Muscle of leg (tissue), 11 donors: ENCODE data around the gene HOXC11. TPM values are rescaled to one million over a fixed set of nuclear protein-coding genes. Genes with fewer than 3 reads are reported as not detected.

Source experiments
- DNase-seq: peaks from one replicate; pipeline ENCODE4 v3.0.0; 2013
- H3K27ac ChIP-seq: one replicate; pipeline ENCODE4 v1.5.1; 2013; ENCODE audit warnings: mild to moderate bottlenecking, low read length, control low read depth
- H3K27me3 ChIP-seq: one replicate; pipeline ENCODE4 v1.6.1; 2013; ENCODE audit warnings: low read length; ENCODE audit not compliant: control insufficient read depth, insufficient read depth
- H3K36me3 ChIP-seq: one replicate; pipeline ENCODE4 v1.6.1; 2013; ENCODE audit warnings: low read length; ENCODE audit not compliant: control insufficient read depth, insufficient read depth
- H3K4me1 ChIP-seq: one replicate; pipeline ENCODE4 v1.6.1; 2013; ENCODE audit warnings: low read length; ENCODE audit not compliant: control insufficient read depth, insufficient read depth
- H3K4me3 ChIP-seq: one replicate; pipeline ENCODE4 v1.5.1; 2013; ENCODE audit warnings: low read length, control low read depth
- H3K9me3 ChIP-seq: replicated peaks from 2 replicates; pipeline ENCODE4 v1.6.1; 2013; ENCODE audit warnings: low read depth, low read length; ENCODE audit not compliant: control insufficient read depth
- WGBS: methylation state at CpG from one replicate; pipeline ENCODE4 v1.1.5; 2013; ENCODE audit warnings: missing lambda C conversion rate; ENCODE audit not compliant: insufficient coverage; 5-methylcytosine and 5-hydroxymethylcytosine counted together
- polyA plus RNA-seq, 8 donors: library from polyadenylated mRNA; unstranded; fragments of 120-200 nt; gene quantifications; one replicate each; pipeline versions ENCODE4 v1.2.1 to v1.2.3, GENCODE V29; 2013; ENCODE audit warnings: inconsistent platforms in 1 of 8, low replicate concordance in 1 of 8; ENCODE audit not compliant: insufficient read length in 8 of 8, insufficient read depth in 1 of 8
- total RNA-seq: library from RNA; stranded (reverse); fragments of 120-200 nt; gene quantifications from one replicate; pipeline ENCODE4 v1.2.4, GENCODE V29; 2013

HOXC11 gene
- total and polyA plus RNA-seq, 9 donors: 2.9 to 9.3 (median 7.4) TPM

DNA sequence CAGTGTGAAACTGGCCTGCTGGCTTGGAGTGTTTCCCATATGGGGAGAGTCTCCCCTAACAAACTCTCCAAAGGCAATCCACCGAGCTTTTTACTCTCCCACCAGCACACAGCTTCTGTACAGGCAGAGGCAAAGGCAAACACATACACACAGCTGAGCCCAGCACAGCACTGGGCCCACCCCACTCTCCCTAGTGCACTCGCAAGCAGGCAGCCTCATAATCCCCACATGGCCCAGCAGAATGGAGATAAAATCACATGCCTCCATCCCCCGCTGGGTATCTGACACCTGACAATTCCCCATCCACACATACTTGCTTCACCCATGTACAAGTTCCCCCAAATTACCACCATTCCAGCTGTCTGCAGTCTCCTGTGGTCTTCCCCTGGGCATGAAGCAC is 14.8 kb upstream of the HOXC11 start:
- 52% methylated on average over 3 of the region's 3 CpGs for WGBS
- Histone ChIP-seq H3K4me3 (no peak overlapping the region), H3K36me3 (peaks cover 2% of the 10 kb centered on the region), H3K4me1 (peaks cover 32% of the 10 kb centered on the region), H3K9me3 (no peaks in the 10 kb centered on the region), H3K27me3 (peaks cover 92% of the 10 kb centered on the region), H3K27ac (no peak overlapping the region)
- no peak for DNase-seq

- Histone ChIP-seq H3K27ac (no peak overlapping the region), H3K9me3 (no peaks in the 10 kb centered on the region), H3K36me3 (peaks cover 2% of the 10 kb centered on the region), H3K4me3 (no peak overlapping the region), H3K27me3 (peaks cover 89% of the 10 kb centered on the region), H3K4me1 (peaks cover 32% of the 10 kb centered on the region)
- DNase-seq: no peak
- 83% methylated on average over 3 of the region's 4 CpGs for WGBS
These were observed 13.6 kb upstream of the HOXC11 start for GRCh38 chr12:53959314-53959713.

- H3K36me3 ChIP-seq: peaks cover 2% of the 10 kb centered on the region
- peaks cover 89% of the 10 kb centered on the region for H3K27me3 ChIP-seq
- no peaks in the 10 kb centered on the region for H3K9me3 ChIP-seq
- 31% methylated on average over 32 of the region's 39 CpGs for WGBS
- peaks cover 31% of the 10 kb centered on the region for H3K4me1 ChIP-seq
- H3K4me3 ChIP-seq: peak overlapping the region; percentile 15
- DNase-seq: peak; percentile 32
- no peak overlapping the region for H3K27ac ChIP-seq
These were observed 12.5 kb upstream of the HOXC11 start for GRCh38 chr12:53960187-53961024.

- peaks cover 88% of the 10 kb centered on the region for H3K27me3 ChIP-seq
- H3K4me1 ChIP-seq: peaks cover 31% of the 10 kb centered on the region
- H3K27ac ChIP-seq: no peak overlapping the region
- no peaks in the 10 kb centered on the region for H3K9me3 ChIP-seq
- peak; percentile 48 for DNase-seq
- H3K4me3 ChIP-seq: peak overlapping the region; percentile 15
- H3K36me3 ChIP-seq: peaks cover 2% of the 10 kb centered on the region
- WGBS: 12% methylated on average over 69 of the region's 72 CpGs
These were observed 11.7 kb upstream of the HOXC11 start for GRCh38 chr12:53961025-53961761.

GRCh38 chr12:53963005-53963404 is 9.9 kb upstream of the HOXC11 start:
- H3K4me1 ChIP-seq: peaks cover 48% of the 10 kb centered on the region
- H3K27ac ChIP-seq: peak overlapping the region; percentile 90
- WGBS: 56% methylated on average over 6 of the region's 7 CpGs
- no peak for DNase-seq
- H3K4me3 ChIP-seq: peak overlapping the region; percentile 31
- peaks cover 88% of the 10 kb centered on the region for H3K27me3 ChIP-seq
- H3K9me3 ChIP-seq: no peaks in the 10 kb centered on the region
- H3K36me3 ChIP-seq: peaks cover 2% of the 10 kb centered on the region

DNA sequence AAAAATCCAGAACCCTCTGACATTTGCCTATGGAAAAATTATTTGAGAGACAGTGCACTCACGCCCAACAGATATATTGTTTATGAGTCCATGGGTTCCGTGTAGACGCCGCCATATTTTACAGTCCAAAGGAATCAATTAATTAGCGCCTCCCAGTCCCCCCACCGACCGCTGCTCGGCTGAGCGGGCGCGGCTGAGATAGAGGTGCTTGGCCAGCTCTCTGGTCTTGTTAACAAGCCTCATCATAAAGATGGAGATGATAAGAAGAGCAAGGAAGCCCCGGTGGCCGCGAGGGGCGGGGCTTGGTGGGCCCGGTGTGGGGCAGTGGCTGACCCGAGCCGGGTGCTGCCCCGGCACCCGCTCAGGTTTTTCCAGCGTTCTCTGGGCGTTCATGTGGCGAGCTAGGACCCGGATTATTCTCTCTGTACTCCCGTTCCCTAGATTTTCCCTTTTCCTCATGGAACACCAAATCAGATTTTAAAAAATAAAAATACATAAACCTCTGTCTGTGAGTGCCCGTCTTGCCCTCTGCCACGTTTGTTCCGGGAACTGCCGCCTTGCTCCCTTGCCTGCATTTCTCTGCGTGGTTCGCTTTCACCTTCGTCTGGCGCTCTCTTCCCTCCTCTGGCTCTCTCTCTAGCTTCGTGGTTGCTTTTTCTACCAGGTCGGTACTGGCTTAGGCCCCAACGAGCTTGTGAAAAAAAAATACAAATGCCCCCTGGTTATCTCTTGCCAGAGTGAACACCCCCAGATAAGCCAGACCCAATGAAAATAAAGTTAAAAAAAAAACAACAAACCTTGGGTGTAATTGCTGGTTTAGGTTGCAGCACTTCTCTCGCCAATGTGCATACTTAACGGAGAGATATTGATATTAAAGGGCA is 9.3 kb upstream of the HOXC11 start:
- peaks cover 88% of the 10 kb centered on the region for H3K27me3 ChIP-seq
- H3K27ac ChIP-seq: peak overlapping the region; percentile 90
- peak overlapping the region; percentile 31 for H3K4me3 ChIP-seq
- no peaks in the 10 kb centered on the region for H3K9me3 ChIP-seq
- DNase-seq: peak; percentile 23
- 30% methylated on average over 22 of the region's 38 CpGs for WGBS
- peaks cover 54% of the 10 kb centered on the region for H3K4me1 ChIP-seq
- peaks cover 2% of the 10 kb centered on the region for H3K36me3 ChIP-seq

DNA sequence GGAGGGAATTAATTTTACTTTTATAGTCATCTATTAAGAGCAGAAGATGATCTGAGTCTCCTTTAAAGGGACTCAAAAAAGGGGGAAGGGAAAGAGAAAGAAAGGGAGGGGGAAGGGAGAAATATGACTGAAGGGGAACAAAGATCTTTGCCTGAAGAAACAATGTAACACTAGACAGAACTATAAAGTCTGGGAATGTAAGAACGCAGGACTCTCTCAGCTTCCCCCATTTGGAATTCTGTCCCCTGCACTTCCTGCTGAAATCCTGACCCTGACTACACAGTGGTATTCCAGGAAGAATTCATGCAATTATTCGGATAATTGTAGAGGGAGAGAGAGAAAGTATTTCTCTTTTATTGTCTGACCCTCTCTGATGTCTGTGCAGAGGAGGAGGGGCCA is 8.6 kb upstream of the HOXC11 start:
- peak overlapping the region; percentile 90 for H3K27ac ChIP-seq
- WGBS: no CpG with 5 or more reads among the region's 2 CpGs
- DNase-seq: peak; percentile 43
- H3K4me3 ChIP-seq: peak overlapping the region; percentile 9
- H3K9me3 ChIP-seq: no peaks in the 10 kb centered on the region
- H3K4me1 ChIP-seq: peaks cover 60% of the 10 kb centered on the region
- H3K27me3 ChIP-seq: peaks cover 89% of the 10 kb centered on the region
- H3K36me3 ChIP-seq: peaks cover 2% of the 10 kb centered on the region

DNA sequence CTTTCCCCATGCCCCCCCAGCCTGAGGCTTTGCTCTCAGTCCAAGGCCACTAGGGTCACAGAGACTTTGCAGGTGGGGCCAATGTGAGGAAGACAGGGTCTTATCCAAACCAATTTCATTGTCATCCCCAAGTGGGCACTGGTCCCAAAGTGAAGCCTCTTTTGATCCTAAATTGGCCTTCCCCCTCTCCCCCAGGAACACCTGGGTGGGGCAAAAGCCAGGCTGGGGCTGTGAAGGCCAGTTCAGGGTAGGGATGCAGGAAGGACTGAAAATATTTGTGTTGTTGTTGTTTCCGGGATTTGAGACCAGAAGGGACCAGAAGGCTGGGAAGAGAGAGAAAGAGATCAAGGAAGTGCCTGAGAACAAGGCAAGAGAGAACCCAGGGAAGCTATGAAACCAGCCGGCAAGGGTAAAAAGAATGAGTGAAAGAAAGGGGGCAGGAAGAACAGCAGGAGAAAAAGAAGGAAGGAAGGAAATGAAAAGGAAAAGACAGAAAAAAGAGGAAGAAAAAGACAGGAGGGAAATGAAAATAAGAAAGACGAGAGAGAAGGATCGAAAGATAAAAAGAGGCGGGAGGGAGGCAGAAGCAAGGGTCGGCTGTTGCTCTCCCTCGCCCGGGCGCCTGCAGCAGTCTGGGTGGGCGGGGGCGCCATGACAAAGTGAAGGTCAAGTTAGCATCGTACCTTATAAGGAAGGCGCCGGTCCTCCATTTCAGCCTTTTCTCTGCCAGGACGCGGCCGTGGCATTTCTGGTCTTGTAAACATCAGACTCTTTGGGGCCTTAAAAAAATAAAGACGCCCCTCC is 7.4 kb upstream of the HOXC11 start:
- Histone ChIP-seq H3K27ac (peak overlapping the region; percentile 90), H3K4me1 (peaks cover 63% of the 10 kb centered on the region), H3K36me3 (peaks cover 2% of the 10 kb centered on the region), H3K27me3 (peaks cover 89% of the 10 kb centered on the region), H3K9me3 (no peaks in the 10 kb centered on the region), H3K4me3 (peak overlapping the region; percentile 52)
- DNase-seq: peak; percentile 92
- 4% methylated on average over 18 of the region's 18 CpGs for WGBS

DNA sequence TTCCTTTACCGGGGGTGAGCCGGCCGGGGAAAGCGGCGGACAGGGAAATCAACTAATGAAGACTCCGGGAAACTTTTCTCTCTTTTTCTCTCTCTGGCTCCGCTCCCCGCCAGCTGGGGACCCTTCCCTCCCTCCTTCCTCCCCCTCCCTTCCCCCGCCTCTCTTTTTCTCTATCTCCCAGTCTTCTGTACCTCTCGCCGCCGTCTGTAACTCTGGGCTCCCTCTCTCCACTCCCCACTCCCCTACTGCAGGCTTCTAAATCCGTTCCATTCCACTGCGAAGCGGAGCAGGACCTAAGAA is 6.9 kb upstream of the HOXC11 start:
- peak overlapping the region; percentile 90 for H3K27ac ChIP-seq
- H3K9me3 ChIP-seq: no peaks in the 10 kb centered on the region
- 3% methylated on average over 8 of the region's 15 CpGs for WGBS
- H3K4me1 ChIP-seq: peaks cover 59% of the 10 kb centered on the region
- peaks cover 89% of the 10 kb centered on the region for H3K27me3 ChIP-seq
- H3K4me3 ChIP-seq: peak overlapping the region; percentile 52
- peaks cover 2% of the 10 kb centered on the region for H3K36me3 ChIP-seq
- no peak for DNase-seq
